ENCODE measurements around the gene FLT3.
A peak's percentile ranks its signal among the peaks of the same experiment; 100 is the strongest.

Gene FLT3

DNA sequence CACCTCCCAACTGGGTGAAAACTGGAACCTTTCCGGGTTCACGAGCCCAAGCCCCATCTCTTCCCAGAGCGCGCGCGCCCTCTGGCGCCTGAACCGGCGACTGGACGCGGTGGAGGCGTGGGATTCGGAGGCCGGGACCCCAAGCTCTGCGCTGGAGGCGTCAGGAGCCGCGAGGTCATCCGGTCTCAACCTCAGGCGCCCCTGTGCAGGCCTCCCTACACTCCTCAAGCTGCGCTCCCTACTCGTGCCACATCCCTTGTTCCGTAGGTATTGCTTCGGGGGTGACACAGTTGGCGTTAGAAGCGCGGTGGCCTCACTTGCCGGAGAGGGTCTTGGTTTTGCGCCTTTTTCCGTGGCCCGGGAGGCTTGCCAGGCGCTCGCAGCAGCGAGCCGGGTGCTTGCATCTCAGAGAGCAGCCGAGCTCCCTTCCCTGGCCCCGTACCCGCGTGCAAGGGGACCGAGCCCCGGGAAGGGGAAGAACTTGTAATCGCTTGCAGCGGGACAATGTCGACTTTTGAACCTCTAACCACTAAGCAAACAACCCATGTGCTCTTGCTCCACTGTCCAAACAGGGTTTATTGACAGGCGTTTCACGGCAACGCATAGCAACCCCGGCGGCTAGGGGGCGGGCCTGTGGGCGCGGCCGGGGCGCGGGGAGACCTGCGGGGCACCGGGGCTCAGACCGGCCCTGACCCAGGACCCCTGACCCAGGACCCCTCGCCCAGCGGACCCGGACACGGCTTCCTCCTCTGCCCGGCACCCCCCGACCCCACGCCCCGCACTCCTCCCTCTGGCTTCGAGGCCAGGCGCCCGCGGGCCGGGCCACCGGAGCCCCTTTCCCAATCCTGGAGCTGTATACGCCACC lies 139.8 kb downstream of the FLT3 start:
- no peak for DNase-seq (ENCODE audit: low read depth)

DNA sequence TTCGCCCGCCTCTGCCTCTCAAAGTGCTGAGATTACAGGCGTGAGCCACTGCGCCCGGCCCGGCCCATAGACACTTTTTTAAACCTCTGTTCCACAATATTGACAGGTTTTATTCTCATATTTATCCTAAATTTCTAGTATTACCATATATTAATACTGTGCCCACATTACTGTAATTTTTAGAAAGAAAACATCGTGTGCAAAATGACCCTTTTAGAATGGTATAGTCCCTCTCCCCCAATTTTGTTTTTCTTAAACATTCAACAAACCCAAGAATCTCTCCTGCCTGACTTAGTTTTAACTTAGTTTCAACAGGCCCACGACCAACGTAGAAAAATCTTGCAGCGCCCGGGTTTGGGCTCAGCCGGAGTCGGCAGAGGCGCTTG lies 140.4 kb downstream of the FLT3 start:
- DNase-seq (ENCODE audit: low read depth): no peak

DNA sequence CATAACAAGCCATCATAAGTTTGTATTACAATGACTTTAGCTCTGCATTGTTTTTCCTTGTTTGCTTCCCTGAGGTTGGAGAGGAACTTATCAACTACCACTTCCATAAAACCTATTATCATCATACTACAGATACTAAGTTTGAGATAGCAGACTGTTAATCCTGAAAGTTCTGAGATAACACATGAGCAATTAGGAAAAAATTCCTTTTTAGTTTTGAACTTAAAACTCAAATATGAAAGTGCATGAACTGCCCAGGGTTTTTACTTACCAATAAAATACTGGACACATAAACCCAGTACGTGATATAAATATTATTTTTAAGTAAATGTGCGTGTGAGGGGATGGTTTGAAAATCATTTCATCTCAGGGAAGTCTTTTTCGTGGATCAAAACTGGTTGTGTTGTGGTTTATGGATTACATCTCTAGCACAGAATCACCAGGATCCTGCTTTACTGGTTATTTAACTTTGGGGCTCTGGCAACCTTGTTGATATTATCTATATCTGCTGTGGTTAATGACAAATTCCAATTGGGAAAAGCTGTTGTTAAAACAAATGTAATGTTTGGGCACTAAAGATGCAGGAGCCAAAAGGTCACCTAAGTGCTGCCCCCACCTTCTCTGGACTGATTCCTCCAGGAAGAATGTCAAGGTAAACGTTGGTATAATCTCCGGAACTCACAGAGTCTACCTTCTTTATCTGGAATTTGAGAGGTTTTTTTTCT lies 143.6 kb downstream of the FLT3 start:
- DNase-seq (ENCODE audit: low read depth): no peak

DNA sequence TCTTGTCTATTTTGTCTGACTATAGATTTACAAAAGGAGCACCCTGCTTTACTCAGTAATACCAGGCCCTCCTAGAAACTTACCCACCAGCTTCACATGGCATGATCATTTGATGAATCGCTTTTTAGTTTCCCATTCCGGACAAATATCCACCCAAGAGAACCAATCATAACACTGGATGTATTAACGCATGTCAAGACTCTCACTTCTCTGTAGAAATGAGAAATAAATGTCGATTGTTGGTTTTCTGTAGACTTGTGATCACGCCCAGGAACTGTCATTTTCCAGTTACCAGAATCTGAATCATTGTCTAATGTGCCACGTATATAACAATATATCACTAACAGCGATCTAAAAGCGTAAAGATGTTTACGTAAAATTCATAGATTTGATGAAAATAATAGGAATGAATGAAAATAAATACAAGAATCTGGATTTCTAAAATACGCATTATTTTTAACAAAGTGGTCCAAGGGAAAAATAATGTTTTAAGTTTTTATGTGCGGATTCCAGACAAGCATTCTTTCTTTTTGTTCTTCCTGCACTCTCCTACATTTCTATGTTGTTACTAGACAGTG lies 145.3 kb downstream of the FLT3 start:
- DNase-seq (ENCODE audit: low read depth): no peak

DNA sequence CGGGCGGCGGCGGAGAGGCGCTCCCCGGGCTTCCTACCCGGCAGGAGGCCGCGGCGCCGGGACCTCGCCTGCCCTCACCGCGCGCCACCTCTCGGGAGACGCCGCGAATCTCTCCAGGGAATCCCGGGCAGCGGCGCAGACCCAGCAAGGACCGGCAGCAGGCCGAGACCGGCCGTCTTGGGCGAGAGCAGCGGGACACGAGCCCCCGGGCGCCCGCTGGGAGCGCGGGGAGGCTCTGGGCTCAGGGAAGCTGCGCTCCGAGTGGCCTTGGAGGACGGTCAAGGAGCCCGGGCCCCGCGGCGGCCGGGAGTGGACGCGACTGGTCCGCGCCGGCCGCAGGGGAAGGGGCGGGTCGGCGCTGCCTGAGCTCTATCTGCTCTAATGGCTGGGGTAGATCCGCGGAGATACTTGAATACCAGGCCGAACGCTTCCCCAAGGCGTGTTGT lies 145.9 kb downstream of the FLT3 start:
- no peak for DNase-seq (ENCODE audit: low read depth)

DNA sequence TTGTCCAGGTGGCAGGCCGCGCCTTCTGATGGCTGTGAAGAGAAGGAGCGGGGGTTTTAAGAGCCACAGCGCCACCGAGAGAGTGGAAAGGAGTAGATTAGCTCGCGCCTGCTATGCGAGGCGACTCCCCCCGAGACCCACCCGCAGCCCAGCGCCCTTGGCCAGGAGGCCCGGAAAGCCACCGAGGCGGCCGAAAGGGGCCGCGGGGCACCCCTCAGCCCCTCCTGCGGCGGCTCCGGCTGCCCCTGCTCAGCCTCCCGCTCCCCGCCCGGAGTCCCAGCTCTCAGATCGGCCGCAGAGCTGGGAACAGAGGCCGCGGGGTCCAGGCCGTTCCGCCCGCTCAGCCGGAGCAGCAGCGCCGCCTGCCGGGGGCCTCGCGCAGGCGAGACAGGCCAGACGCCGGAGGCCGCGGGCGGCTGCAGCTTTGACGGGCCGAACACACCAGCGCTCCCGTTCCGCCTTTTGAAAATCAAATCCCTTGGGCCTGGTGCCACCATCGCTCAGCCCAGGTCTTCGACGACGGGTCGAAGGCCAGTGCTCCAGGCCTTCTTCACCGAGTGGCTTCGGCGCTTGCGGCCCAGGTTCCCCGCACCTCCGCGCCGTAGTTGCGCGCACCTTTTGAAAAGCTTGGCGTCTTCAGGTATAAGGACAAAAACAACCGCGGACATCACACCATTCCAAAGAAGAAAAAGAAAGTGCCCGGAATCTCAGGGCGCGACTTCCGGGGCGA lies 146.5 kb downstream of the FLT3 start:
- DNase-seq (ENCODE audit: low read depth): peak; percentile 51
